NB4 (cell line): ENCODE results near the gene DDRGK1.

Experiments used
- CTCF ChIP-seq: IDR thresholded peaks from one replicate; pipeline ENCODE4 v1.5.1; 2012; ENCODE audit warnings: low read depth, low read length
- POLR2A ChIP-seq: IDR thresholded peaks from 2 replicates; pipeline ENCODE4 v1.6.1; 2011; ENCODE audit warnings: mild to moderate bottlenecking; ENCODE audit not compliant: insufficient read length; ENCODE audit errors: extremely low read depth

- TF ChIP-seq CTCF (no peak), POLR2A (no peak)
Observed at GRCh38 chr20:3174442-3175261, 29.8 kb downstream of the DDRGK1 start.
